ENCODE results near the gene KLHL17.
A peak's percentile ranks its signal among the peaks of the same experiment; 100 is the strongest.

KLHL17 gene
- total RNA-seq: 17.8 to 20.5 (median 18.8) reads per million in 3 experiments

GRCh38 chr1:960363-961131, at the start of gene KLHL17:
Gene KLHL17 (plus strand): TSS chr1:960584. CDS start chr1:960694, 110 bp downstream.
- peak; percentile 66 for DNase-seq

GRCh38 chr1:910881-911721, 49.3 kb upstream of the KLHL17 start:
- no peak for DNase-seq

- DNase-seq: no peak
Measured at GRCh38 chr1:911875-912739, 48.3 kb upstream of the KLHL17 start.

- no peak for DNase-seq
Measured at GRCh38 chr1:912740-913301, 47.6 kb upstream of the KLHL17 start.

- DNase-seq: no peak
Measured at GRCh38 chr1:913491-914130, 46.8 kb upstream of the KLHL17 start.

- no peak for DNase-seq
Measured at GRCh38 chr1:914131-914890, 46.1 kb upstream of the KLHL17 start.

- no peak for DNase-seq
Measured at GRCh38 chr1:914891-915280, 45.5 kb upstream of the KLHL17 start.

GRCh38 chr1:915295-916172, 44.9 kb upstream of the KLHL17 start:
- DNase-seq: no peak

- DNase-seq: no peak
Measured at GRCh38 chr1:916173-917075, 44.0 kb upstream of the KLHL17 start.

- no peak for DNase-seq
Measured at GRCh38 chr1:917076-917459, 43.3 kb upstream of the KLHL17 start.

- no peak for DNase-seq
Measured at GRCh38 chr1:917466-918091, 42.8 kb upstream of the KLHL17 start.

GRCh38 chr1:918353-918752, 42.0 kb upstream of the KLHL17 start:
- no peak for DNase-seq

- no peak for DNase-seq
Measured at GRCh38 chr1:918843-919242, 41.5 kb upstream of the KLHL17 start.

- DNase-seq: no peak
Measured at GRCh38 chr1:919271-919872, 41.0 kb upstream of the KLHL17 start.

- no peak for DNase-seq
Measured at GRCh38 chr1:920010-920409, 40.4 kb upstream of the KLHL17 start.

GRCh38 chr1:920521-920920, 39.9 kb upstream of the KLHL17 start:
- no peak for DNase-seq

- DNase-seq: no peak
Measured at GRCh38 chr1:921011-921837, 39.2 kb upstream of the KLHL17 start.
